GM18505 (cell line): ENCODE results near the gene CDCA5.

Source experiments
- ATAC-seq: cut with Tn5 transposase; IDR thresholded peaks from one replicate; pipeline ENCODE4 v1.9.1; 2021; ENCODE audit not compliant: unreplicated experiment
- POLR2A ChIP-seq: IDR thresholded peaks from 4 replicates; pipeline ENCODE4 v1.6.1; 2011; ENCODE audit warnings: borderline replicate concordance; ENCODE audit not compliant: insufficient read depth, insufficient read length; ENCODE audit errors: extremely low read depth

Gene CDCA5

DNA sequence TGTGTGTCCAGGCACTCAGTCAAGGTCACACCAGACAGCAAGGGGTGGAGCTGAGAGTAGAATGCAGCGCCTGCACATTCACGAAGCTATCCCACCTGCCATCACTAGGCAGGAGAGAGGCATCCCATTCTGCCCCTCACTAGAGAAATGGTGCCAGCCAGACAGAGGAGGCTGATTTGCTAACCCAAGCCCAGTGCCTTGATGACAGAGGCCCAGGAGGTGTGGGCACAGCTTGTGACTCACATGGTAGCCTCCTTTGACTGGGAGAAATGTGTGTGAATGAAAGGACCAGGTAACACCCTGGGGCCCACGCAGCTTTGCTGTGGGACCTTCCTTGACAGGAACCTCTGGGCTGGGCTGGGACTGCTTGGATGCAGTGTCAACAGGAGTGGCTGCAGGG, 20.3 kb downstream of the CDCA5 start:
- no peak for ATAC-seq
- TF ChIP-seq POLR2A = no peak

GRCh38 chr11:65060913-65061408, 22.9 kb downstream of the CDCA5 start:
- TF ChIP-seq POLR2A = no peak
- no peak for ATAC-seq

DNA sequence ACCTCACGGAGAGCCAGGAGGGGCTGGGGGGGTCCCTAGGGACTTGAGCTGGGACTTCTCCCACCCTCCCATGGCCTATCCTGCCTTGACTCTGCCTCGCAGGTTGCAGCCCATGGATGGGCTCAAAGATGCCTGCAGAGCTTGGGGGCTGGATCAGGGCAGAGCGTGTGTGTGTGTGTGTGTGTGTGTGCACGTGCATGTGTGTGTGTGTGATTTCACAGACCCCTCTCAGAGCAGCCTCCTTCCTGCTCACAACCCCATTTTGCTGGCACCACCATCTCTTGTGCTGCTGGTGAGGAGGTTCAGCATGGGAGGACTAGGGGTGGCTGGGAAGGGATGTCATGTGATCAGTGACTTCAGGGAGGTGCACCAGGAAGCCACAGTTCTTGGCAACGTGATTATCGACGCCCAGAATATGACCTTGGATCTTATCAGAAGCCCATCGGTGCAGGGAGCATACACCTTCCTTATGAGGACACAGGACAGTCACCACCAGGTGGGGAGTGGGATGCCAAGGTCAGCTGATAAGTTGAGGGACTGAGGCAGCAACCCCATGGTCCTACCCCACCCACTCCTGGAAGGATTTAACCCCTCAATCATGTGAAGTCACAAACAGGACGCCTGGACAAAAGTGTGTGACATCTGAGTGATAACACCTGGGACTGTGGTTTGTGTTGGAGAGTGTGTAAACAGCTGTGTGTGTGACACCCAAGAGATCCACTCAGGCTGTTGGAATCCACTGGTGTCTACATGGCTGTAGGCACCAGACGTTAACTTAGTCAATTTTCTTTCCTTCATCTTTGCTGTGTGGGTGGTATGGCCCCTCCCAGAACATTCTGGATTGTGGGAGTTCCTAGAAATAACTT, 23.6 kb downstream of the CDCA5 start:
- no peak for TF ChIP-seq POLR2A
- no peak for ATAC-seq

DNA sequence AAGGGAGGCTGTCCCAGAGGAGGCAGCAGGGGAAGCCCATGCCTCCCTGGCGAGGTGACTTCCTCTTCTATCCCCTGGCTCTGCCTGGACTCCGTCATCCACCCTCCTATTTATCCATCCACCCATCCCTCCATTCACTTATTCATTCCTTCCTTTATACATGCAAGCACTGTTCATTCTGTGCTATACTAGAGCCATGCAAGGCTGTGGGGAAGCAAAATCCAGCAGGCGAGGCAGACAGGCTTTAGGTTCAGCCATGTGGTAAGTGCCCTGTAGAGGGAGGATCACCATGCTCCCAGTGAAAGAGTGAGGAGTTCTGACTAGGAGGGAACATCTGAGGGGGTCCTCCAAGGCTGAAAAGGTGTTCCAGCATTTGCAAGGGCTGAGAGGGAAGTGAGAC, 24.3 kb downstream of the CDCA5 start:
- no peak for TF ChIP-seq POLR2A
- ATAC-seq = no peak

- no peak for TF ChIP-seq POLR2A
- no peak for ATAC-seq
Observed at GRCh38 chr11:65058419-65059054, 25.3 kb downstream of the CDCA5 start, which contains the start of gene NAALADL1. TSS of gene NAALADL1 (minus strand) at chr11:65058553. CDS start at chr11:65058521, 32 bp downstream.

- TF ChIP-seq POLR2A = no peak
- ATAC-seq = no peak
Observed at GRCh38 chr11:65058012-65058411, 25.8 kb downstream of the CDCA5 start.

- no peak for TF ChIP-seq POLR2A
- ATAC-seq = no peak
Observed at GRCh38 chr11:65057526-65057925, 26.3 kb downstream of the CDCA5 start.

- no peak for ATAC-seq
Observed at GRCh38 chr11:65056999-65057398, 26.8 kb downstream of the CDCA5 start.

GRCh38 chr11:65055538-65055937, 28.3 kb downstream of the CDCA5 start:
- no peak for TF ChIP-seq POLR2A
- ATAC-seq = no peak

More at GRCh38 chr11:65056999-65057398, 26.8 kb downstream of the CDCA5 start:
- TF ChIP-seq POLR2A = no peak

- ATAC-seq = no peak
- TF ChIP-seq POLR2A = no peak
Observed at GRCh38 chr11:65053827-65054508, 29.9 kb downstream of the CDCA5 start.

- TF ChIP-seq POLR2A = no peak
- no peak for ATAC-seq
Observed at GRCh38 chr11:65051398-65051858, 32.4 kb downstream of the CDCA5 start.

DNA sequence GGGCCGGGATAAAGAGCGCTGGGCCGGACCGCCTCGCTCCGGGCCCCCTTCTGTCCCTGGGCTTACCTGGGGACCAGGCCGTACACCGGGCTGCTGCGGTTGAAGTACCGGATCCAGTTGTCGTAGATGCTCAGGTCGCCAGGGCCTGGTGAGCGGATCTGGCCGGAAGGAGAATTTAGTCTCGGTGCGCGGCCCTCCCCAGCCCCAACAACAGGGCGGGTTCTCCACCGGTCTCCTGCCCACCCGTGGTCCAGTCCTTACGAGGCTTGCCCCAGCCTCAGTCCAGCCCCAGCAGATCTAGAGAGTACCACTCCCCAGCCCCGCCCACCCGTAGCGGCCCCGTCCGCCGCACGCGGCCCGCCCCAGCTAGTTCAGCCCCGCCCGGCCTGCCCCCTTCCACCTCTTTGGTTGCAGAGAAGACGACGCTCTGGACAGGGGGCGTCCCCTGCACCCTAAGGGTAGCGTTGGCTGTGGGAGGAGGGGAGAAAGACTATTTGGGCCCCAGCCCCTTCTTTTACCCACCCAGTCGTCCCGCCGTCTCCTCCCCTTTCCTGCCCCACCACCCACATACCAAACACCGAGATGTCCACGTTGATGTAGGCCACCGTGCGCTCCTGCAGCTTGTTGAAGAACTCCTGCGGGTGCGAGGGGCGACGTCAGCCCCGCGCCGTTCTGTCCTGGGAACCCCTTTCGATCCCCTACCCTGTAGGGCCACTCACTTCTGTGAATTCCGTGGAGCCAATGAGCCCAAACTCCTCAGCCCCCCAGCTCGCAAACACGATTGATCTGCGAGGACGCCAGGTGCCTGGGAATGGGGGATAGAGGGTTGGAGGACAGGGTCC, 36.0 kb downstream of the CDCA5 start:
- no peak for ATAC-seq
- TF ChIP-seq POLR2A = peak; percentile 16
